CD4-positive, CD25-positive, alpha-beta regulatory T cell (primary cell): ENCODE data around the gene NUP35. TPM values are rescaled to one million over a fixed set of nuclear protein-coding genes. Genes with fewer than 3 reads are reported as not detected.
"Not testable (repeated sequence)": the region's sequence is repeated elsewhere in the genome, so short reads cannot be mapped to it uniquely, and the experiment has no call there.

Experiments
- ATAC-seq, 2 donors: fragments of 150-1000 bp; cut with Tn5 transposase; one replicate each; pipeline ENCODE4 v1.10.0; 2021; ENCODE audit warnings: low read depth in 2 of 2, moderate number of reproducible peaks in 2 of 2, moderate library complexity in 1 of 2
- DNase-seq, 3 donors: peaks; one replicate each; pipeline versions ENCODE4 v3.0.0 to v3.0.0-alpha.2; 2012 to 2022; ENCODE audit warnings: mixed read lengths in 1 of 3
- H3K27ac ChIP-seq: one replicate; pipeline ENCODE4 v1.7.0; 2013; ENCODE audit warnings: mild to moderate bottlenecking, low read length; ENCODE audit not compliant: insufficient read depth, poor library complexity, severe bottlenecking
- H3K27me3 ChIP-seq: one replicate; pipeline ENCODE4 v1.7.0; 2013; ENCODE audit warnings: low read length; ENCODE audit not compliant: control insufficient read depth, insufficient read depth
- H3K36me3 ChIP-seq: one replicate; pipeline ENCODE4 v1.7.0; 2013; ENCODE audit warnings: mild to moderate bottlenecking, low read length, moderate library complexity; ENCODE audit not compliant: control insufficient read depth, insufficient read depth
- H3K4me1 ChIP-seq: 2 replicates; pipeline ENCODE4 v1.7.0; 2013; ENCODE audit warnings: mild to moderate bottlenecking, low read length; ENCODE audit not compliant: insufficient read depth, control insufficient read depth, poor library complexity, severe bottlenecking
- H3K4me3 ChIP-seq: one replicate; pipeline ENCODE4 v1.7.0; 2013; ENCODE audit warnings: low read depth, mild to moderate bottlenecking, low read length, moderate library complexity
- H3K9me3 ChIP-seq, 2 experiments: 1 replicate in 1 of 2; 2 replicates in 1 of 2; pipeline ENCODE4 v1.7.0; 2013; ENCODE audit warnings: low read length in 2 of 2, mild to moderate bottlenecking in 1 of 2, moderate library complexity in 1 of 2; ENCODE audit not compliant: control insufficient read depth in 2 of 2
- H3K27ac Mint-ChIP-seq, 3 donors: one replicate each; pipeline ENCODE4 v1.8.0; 2020 to 2022; ENCODE audit warnings: mild to moderate bottlenecking in 3 of 3, mixed read lengths in 3 of 3, moderate library complexity in 2 of 3
- H3K27me3 Mint-ChIP-seq: one replicate; pipeline ENCODE4 v1.8.0; 2022; ENCODE audit warnings: mild to moderate bottlenecking, mixed read lengths
- H3K36me3 Mint-ChIP-seq: one replicate; pipeline ENCODE4 v1.8.0; 2020; ENCODE audit warnings: mixed read lengths
- H3K4me1 Mint-ChIP-seq, 4 donors: one replicate each; pipeline ENCODE4 v1.8.0; 2020 to 2022; ENCODE audit warnings: mixed read lengths in 4 of 4, mild to moderate bottlenecking in 1 of 4
- H3K4me3 Mint-ChIP-seq, 4 donors: one replicate each; pipeline ENCODE4 v1.8.0; 2020 to 2022; ENCODE audit warnings: mild to moderate bottlenecking in 4 of 4, mixed read lengths in 4 of 4, moderate library complexity in 3 of 4
- H3K9me3 Mint-ChIP-seq, 7 donors: one replicate each; pipeline ENCODE4 v1.8.0; 2020 to 2022; ENCODE audit warnings: mixed read lengths in 7 of 7, mild to moderate bottlenecking in 3 of 7, moderate library complexity in 2 of 7
- polyA plus RNA-seq, 4 donors: library from polyadenylated mRNA; unstranded; fragments of 300-500 nt; fragmentation: Illumina TruSeq; gene quantifications; one replicate each; pipeline ENCODE4 v1.2.3, GENCODE V29; 2021
- total RNA-seq: library from RNA; stranded (reverse); gene quantifications from one replicate; pipeline ENCODE4 v1.2.3, GENCODE V29; 2022

The NUP35 gene
- total and polyA plus RNA-seq, 5 donors from 2014 or later: 5.6 to 11.9 (median 8.6) TPM

GRCh38 chr2:183148955-183149354, 24.7 kb downstream of the NUP35 start:
- Mint-ChIP-seq H3K9me3 (peaks cover 0 to 5% (median 1%) of the 10 kb centered on the region in 7 donors), H3K4me3 (no peak overlapping the region), H3K36me3 (peaks cover 59% of the 10 kb centered on the region), H3K27ac (no peak overlapping the region), H3K27me3 (no peaks in the 10 kb centered on the region), H3K4me1 (peaks cover 0 to 18% (median 4%) of the 10 kb centered on the region in 4 donors)
- no peak for ATAC-seq
- H3K4me1 ChIP-seq: no peaks in the 10 kb centered on the region
- H3K9me3 ChIP-seq: peaks cover 3 to 5% of the 10 kb centered on the region in 2 experiments
- H3K4me3 ChIP-seq: no peak overlapping the region
- H3K27me3 ChIP-seq: no peaks in the 10 kb centered on the region
- DNase-seq: no peak
- no peak overlapping the region for H3K27ac ChIP-seq
- peaks cover 33% of the 10 kb centered on the region for H3K36me3 ChIP-seq

GRCh38 chr2:183149489-183149888, 25.2 kb downstream of the NUP35 start:
- Mint-ChIP-seq H3K4me1 (peaks cover 0 to 23% (median 5%) of the 10 kb centered on the region in 4 donors), H3K9me3 (peaks cover 0 to 2% (median 1%) of the 10 kb centered on the region in 7 donors), H3K27me3 (no peaks in the 10 kb centered on the region), H3K36me3 (peaks cover 59% of the 10 kb centered on the region), H3K4me3 (no peak overlapping the region), H3K27ac (no peak overlapping the region)
- Histone ChIP-seq H3K27ac (no peak overlapping the region), H3K36me3 (peaks cover 28% of the 10 kb centered on the region), H3K9me3 (peaks cover 0 to under 1% of the 10 kb centered on the region in 2 experiments), H3K4me3 (no peak overlapping the region), H3K27me3 (no peaks in the 10 kb centered on the region), H3K4me1 (no peaks in the 10 kb centered on the region)
- ATAC-seq: no peak
- DNase-seq: no peak

- Mint-ChIP-seq H3K4me1 (peaks cover 0 to 19% (median 2%) of the 10 kb centered on the region in 4 donors), H3K36me3 (peaks cover 53% of the 10 kb centered on the region)
- not testable (repeated sequence) for H3K4me1 ChIP-seq, H3K27ac Mint-ChIP-seq, H3K27me3 ChIP-seq, H3K4me3 Mint-ChIP-seq, H3K4me3 ChIP-seq, ATAC-seq, DNase-seq, H3K27ac ChIP-seq, H3K9me3 Mint-ChIP-seq, H3K9me3 ChIP-seq, H3K27me3 Mint-ChIP-seq
- H3K36me3 ChIP-seq: peaks cover 18% of the 10 kb centered on the region
Measured at GRCh38 chr2:183152280-183152679, 28.0 kb downstream of the NUP35 start.

GRCh38 chr2:183153967-183154366, 29.7 kb downstream of the NUP35 start:
- Histone ChIP-seq H3K4me1 (no peaks in the 10 kb centered on the region), H3K4me3 (no peak overlapping the region), H3K36me3 (peaks cover 17% of the 10 kb centered on the region), H3K9me3 (no peaks in the 10 kb centered on the region), H3K27ac (no peak overlapping the region), H3K27me3 (no peaks in the 10 kb centered on the region)
- ATAC-seq (no peak), DNase-seq (no peak)
- peaks cover 48% of the 10 kb centered on the region for H3K36me3 Mint-ChIP-seq
- peaks cover 0 to 8% (median 1%) of the 10 kb centered on the region in 4 donors for H3K4me1 Mint-ChIP-seq
- H3K9me3 Mint-ChIP-seq: no peaks in the 10 kb centered on the region
- H3K27me3 Mint-ChIP-seq: no peaks in the 10 kb centered on the region
- H3K4me3 Mint-ChIP-seq: no peak overlapping the region
- no peak overlapping the region for H3K27ac Mint-ChIP-seq

GRCh38 chr2:183154772-183155171, 30.5 kb downstream of the NUP35 start:
- DNase-seq, H3K4me3 Mint-ChIP-seq, H3K27me3 Mint-ChIP-seq, H3K4me3 ChIP-seq, H3K9me3 ChIP-seq, H3K4me1 Mint-ChIP-seq, H3K27ac Mint-ChIP-seq, H3K27me3 ChIP-seq, H3K9me3 Mint-ChIP-seq, H3K4me1 ChIP-seq, H3K27ac ChIP-seq, ATAC-seq: not testable (repeated sequence)
- peaks cover 22% of the 10 kb centered on the region for H3K36me3 ChIP-seq
- H3K36me3 Mint-ChIP-seq: peaks cover 48% of the 10 kb centered on the region

GRCh38 chr2:183157131-183157530, 32.9 kb downstream of the NUP35 start:
- ATAC-seq (no peak), DNase-seq (no peak)
- Mint-ChIP-seq H3K27me3 (no peaks in the 10 kb centered on the region), H3K9me3 (peaks cover 0 to 4% (median 0%) of the 10 kb centered on the region in 7 donors), H3K4me3 (no peak overlapping the region), H3K4me1 (peaks cover 0 to 6% (median 1%) of the 10 kb centered on the region in 4 donors), H3K36me3 (peaks cover 46% of the 10 kb centered on the region), H3K27ac (no peak overlapping the region)
- no peaks in the 10 kb centered on the region for H3K4me1 ChIP-seq
- H3K27me3 ChIP-seq: no peaks in the 10 kb centered on the region
- no peak overlapping the region for H3K27ac ChIP-seq
- no peaks in the 10 kb centered on the region for H3K9me3 ChIP-seq
- H3K36me3 ChIP-seq: peaks cover 35% of the 10 kb centered on the region
- no peak overlapping the region for H3K4me3 ChIP-seq

- no peaks in the 10 kb centered on the region for H3K27me3 ChIP-seq
- H3K27me3 Mint-ChIP-seq: no peaks in the 10 kb centered on the region
Measured at GRCh38 chr2:183162362-183162761, 38.1 kb downstream of the NUP35 start.

More at GRCh38 chr2:183162362-183162761, 38.1 kb downstream of the NUP35 start:
- no peak overlapping the region for H3K4me3 Mint-ChIP-seq
- H3K4me1 ChIP-seq: no peaks in the 10 kb centered on the region
- H3K36me3 Mint-ChIP-seq: peaks cover 53% of the 10 kb centered on the region
- no peak overlapping the region for H3K27ac ChIP-seq
- H3K9me3 Mint-ChIP-seq: peaks cover 0 to 14% (median 0%) of the 10 kb centered on the region in 7 donors
- DNase-seq (no peak), ATAC-seq (no peak)
- H3K4me3 ChIP-seq: no peak overlapping the region
- H3K4me1 Mint-ChIP-seq: no peaks in the 10 kb centered on the region
- peaks cover 41% of the 10 kb centered on the region for H3K36me3 ChIP-seq
- peaks cover 0 to 5% of the 10 kb centered on the region in 2 experiments for H3K9me3 ChIP-seq
- peak overlapping the region in 1 of 3 donors; percentile 32 for H3K27ac Mint-ChIP-seq
